Measurements from ENCODE around the gene MIEF1. TPM values are rescaled to one million over a fixed set of nuclear protein-coding genes. Genes with fewer than 3 reads are reported as not detected.

The MIEF1 gene
- total and polyA plus RNA-seq, 2 of the 8 experiments (the other 6 are each of a cell fraction or from before 2014, with no cell fraction given) = 16.8 to 32.7 TPM

- FAIRE-seq (no peak), DNase-seq (ENCODE audit: low read depth in 1 of 2, low spot score in 2 of 2) (no peak)
- Histone ChIP-seq H4K91ac (replicated peaks; ENCODE audit: insufficient read length, low read length) (no peak overlapping the region), H3K27ac (ENCODE audit: low read depth, low read length) (no peak overlapping the region), H2BK15ac (ENCODE audit: low read length) (no peak overlapping the region), H3K27me3 (replicated peaks in 1 of 4; ENCODE audit: control insufficient read depth in 3 of 4, extremely low read depth in 1 of 4, insufficient read depth in 3 of 4, low read length in 3 of 4) (peaks cover 0 to 13% (median 3%) of the 10 kb centered on the region in 4 experiments; a peak in 4 of 7 replicates), H2BK5ac (ENCODE audit: low read depth, low read length) (no peak overlapping the region), H3K9me3 (ENCODE audit: insufficient read depth in 2 of 2, low read depth in 1 of 2, low read length in 1 of 2) (no peaks in the 10 kb centered on the region), H3K4ac (replicated peaks; ENCODE audit: insufficient read length, low read depth, low read length) (no peak overlapping the region), H2BK20ac (ENCODE audit: low read length) (no peak overlapping the region), H3K79me1 (ENCODE audit: low read depth, low read length) (no peaks in the 10 kb centered on the region), H3K36me3 (ENCODE audit: control insufficient read depth in 2 of 4, insufficient read depth in 4 of 4, low read length in 3 of 4) (no peaks in the 10 kb centered on the region), H3K23ac (ENCODE audit: insufficient read length) (no peak overlapping the region), H3K4me1 (replicated peaks in 1 of 4; ENCODE audit: control insufficient read depth in 3 of 4, insufficient read depth in 4 of 4, low read length in 3 of 4) (peaks cover 0 to 6% (median 4%) of the 10 kb centered on the region in 4 experiments; a peak in 4 of 7 replicates), H3K4me2 (ENCODE audit: insufficient read depth in 1 of 2, low read depth in 2 of 2, low read length in 2 of 2) (no peak overlapping the region), H4K8ac (ENCODE audit: extremely low read depth, insufficient read depth, low read length) (no peak overlapping the region; the same call in 1 of the 2 replicates), H3K9ac (replicated peaks in 1 of 4; ENCODE audit: extremely low read depth in 1 of 4, low read depth in 3 of 4, low read length in 3 of 4) (no peak overlapping the region), H3K79me2 (ENCODE audit: control insufficient read depth in 1 of 2, insufficient read depth in 2 of 2, low read length in 2 of 2) (no peaks in the 10 kb centered on the region), H3K14ac (ENCODE audit: insufficient read length) (no peak overlapping the region), H2BK12ac (ENCODE audit: low read depth, low read length) (no peak overlapping the region), H2AFZ (ENCODE audit: low read length) (no peak overlapping the region), H3K56ac (replicated peaks; ENCODE audit: insufficient read length, low read depth, low read length) (no peak overlapping the region), H3K18ac (ENCODE audit: extremely low read depth, low read length) (no peak overlapping the region), H4K5ac (ENCODE audit: insufficient read length, low read depth, low read length) (no peak overlapping the region), H2BK120ac (replicated peaks; ENCODE audit: low read depth, low read length) (no peak overlapping the region), H3K23me2 (ENCODE audit: low read depth, low read length) (no peaks in the 10 kb centered on the region), H4K20me1 (replicated peaks in 1 of 2; ENCODE audit: control insufficient read depth in 1 of 2, insufficient read depth in 2 of 2, low read length in 2 of 2) (peaks cover 0 to 3% of the 10 kb centered on the region in 2 experiments), H3K4me3 (ENCODE audit: extremely low read depth in 1 of 4, insufficient read depth in 2 of 4, low read depth in 3 of 4, low read length in 4 of 4) (no peak overlapping the region), H2AK5ac (ENCODE audit: low read depth, low read length) (no peak overlapping the region)
- 87% methylated on average over 8 of the region's 9 CpGs; no CpG with 5 or more reads in 1 of the 2 experiments for WGBS, 2 experiments (ENCODE audit: extremely low coverage in 1 of 2, insufficient coverage in 1 of 2, insufficient read length in 1 of 2, insufficient replicate concordance in 2 of 2, low coverage in 1 of 2, low lambda C conversion rate in 2 of 2, missing lambda C conversion rate in 1 of 2)
- CTCF ChIA-PET (ENCODE audit: partially characterized antibody) = interaction anchor here (0.6 to 19.7 kb wide), 12 partner anchors 11 to 182 kb away, joined by 3 to 361 read pairs (median 5); partner anchors contain the start of genes MIEF1 and RPS19BP1
- POLR2A ChIA-PET (ENCODE audit: partially characterized antibody) = interaction anchor here (1.5 to 7.0 kb wide), 7 partner anchors 11 to 177 kb away, joined by 5 to 83 read pairs (median 6); partner anchors contain the start of genes ATF4, MIEF1 and RPL3
- TF ChIP-seq BACH1 (IDR thresholded peaks at IDR 0.05; ENCODE audit: low read length) (no peak), KDM1A (IDR thresholded peaks at IDR 0.05; ENCODE audit: borderline replicate concordance, low read length) (no peak), PHF8 (conservative IDR thresholded peaks at IDR 0.05; ENCODE audit: low read depth, low read length) (no peak), CEBPB (IDR thresholded peaks at IDR 0.05; ENCODE audit: low read depth, low read length) (no peak), ZNF274 (IDR thresholded peaks at IDR 0.05; ENCODE audit: borderline replicate concordance, extremely low read depth, low read length) (no peak), EZH2 (IDR thresholded peaks at IDR 0.05; ENCODE audit: low read depth, low read length, severe bottlenecking) (no peak), EGR1 (IDR thresholded peaks at IDR 0.05; ENCODE audit: borderline replicate concordance, low read depth, low read length) (no peak), SP2 (IDR thresholded peaks at IDR 0.05; ENCODE audit: low read length) (no peak), E2F6 (IDR thresholded peaks at IDR 0.05) (no peak), POLR2A (IDR thresholded peaks at IDR 0.05; ENCODE audit: control extremely low read depth in 1 of 2, low read depth in 2 of 2, low read length in 2 of 2) (no peak), YY1 (IDR thresholded peaks at IDR 0.05; ENCODE audit: low read depth, low read length) (no peak), TBP (IDR thresholded peaks at IDR 0.05; ENCODE audit: low read depth, low read length) (no peak)
Measured at GRCh38 chr22:39490966-39491680, 11.0 kb upstream of the MIEF1 start.
